ENCODE measurements around the gene CEP89.

GRCh38 chr19:32877977-32878745 lies 93.6 kb downstream of the CEP89 start:
- TF ChIP-seq, protein P1, sequence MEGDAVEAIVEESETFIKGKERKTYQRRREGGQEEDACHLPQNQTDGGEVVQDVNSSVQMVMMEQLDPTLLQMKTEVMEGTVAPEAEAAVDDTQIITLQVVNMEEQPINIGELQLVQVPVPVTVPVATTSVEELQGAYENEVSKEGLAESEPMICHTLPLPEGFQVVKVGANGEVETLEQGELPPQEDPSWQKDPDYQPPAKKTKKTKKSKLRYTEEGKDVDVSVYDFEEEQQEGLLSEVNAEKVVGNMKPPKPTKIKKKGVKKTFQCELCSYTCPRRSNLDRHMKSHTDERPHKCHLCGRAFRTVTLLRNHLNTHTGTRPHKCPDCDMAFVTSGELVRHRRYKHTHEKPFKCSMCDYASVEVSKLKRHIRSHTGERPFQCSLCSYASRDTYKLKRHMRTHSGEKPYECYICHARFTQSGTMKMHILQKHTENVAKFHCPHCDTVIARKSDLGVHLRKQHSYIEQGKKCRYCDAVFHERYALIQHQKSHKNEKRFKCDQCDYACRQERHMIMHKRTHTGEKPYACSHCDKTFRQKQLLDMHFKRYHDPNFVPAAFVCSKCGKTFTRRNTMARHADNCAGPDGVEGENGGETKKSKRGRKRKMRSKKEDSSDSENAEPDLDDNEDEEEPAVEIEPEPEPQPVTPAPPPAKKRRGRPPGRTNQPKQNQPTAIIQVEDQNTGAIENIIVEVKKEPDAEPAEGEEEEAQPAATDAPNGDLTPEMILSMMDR (IDR thresholded peaks at IDR 0.05; ENCODE audit: borderline replicate concordance, extremely low read depth, low read length, poor library complexity, severe bottlenecking) = no peak
- TF ChIP-seq EZH2 (IDR thresholded peaks at IDR 0.05; ENCODE audit: borderline replicate concordance, low read depth, low read length, severe bottlenecking) = no peak

All from DND-41 (cell line).